Astrocyte of the cerebellum (primary cell): ENCODE measurements around the gene KRT17.
"Not testable (repeated sequence)": the region's sequence is repeated elsewhere in the genome, so short reads cannot be mapped to it uniquely, and the experiment has no call there.

Experiments
- DNase-seq: peaks from one replicate; pipeline ENCODE4 v3.0.0-alpha.2; 2011; ENCODE audit warnings: low read depth
- H3K4me3 ChIP-seq: 2 replicates; pipeline ENCODE4 v1.5.1; 2011; ENCODE audit warnings: mild to moderate bottlenecking, low read depth, low read length, moderate library complexity
- in situ Hi-C: cut with HindIII; loops from 2 replicates; pipeline ENCODE4 v1.10.0; 2017; ENCODE audit warnings: low sequenced_read_pairs
- TF ChIP-seq, protein P1 (sequence below): IDR thresholded peaks from 2 replicates; pipeline ENCODE4 v1.5.1; 2012; ENCODE audit warnings: low read length, low read depth, moderate library complexity, mild to moderate bottlenecking; ENCODE audit errors: missing control alignments

The KRT17 gene

DNA sequence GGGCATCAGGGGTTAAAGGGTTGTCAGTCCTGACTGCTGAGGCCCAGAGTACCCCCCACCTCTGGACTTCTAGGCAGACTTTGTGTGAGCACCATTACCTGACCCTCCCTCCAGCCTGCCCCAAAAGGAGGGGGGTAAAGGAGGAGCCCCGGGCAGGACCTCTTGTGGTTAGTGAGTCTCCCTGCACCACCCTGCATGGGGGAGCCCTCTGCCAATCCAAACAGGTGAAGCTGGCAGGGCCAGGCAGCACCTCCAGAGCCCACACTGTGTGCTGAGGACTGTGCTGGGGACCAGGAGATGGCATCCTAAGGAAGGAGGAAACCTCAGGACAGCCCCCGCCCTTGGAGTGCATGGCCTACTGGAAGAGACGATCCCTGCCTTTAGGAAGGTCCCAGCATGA lies 35.1 kb downstream of the KRT17 start:
- H3K4me3 ChIP-seq, result no peak overlapping the region
- no peak for DNase-seq
- TF ChIP-seq, protein P1, sequence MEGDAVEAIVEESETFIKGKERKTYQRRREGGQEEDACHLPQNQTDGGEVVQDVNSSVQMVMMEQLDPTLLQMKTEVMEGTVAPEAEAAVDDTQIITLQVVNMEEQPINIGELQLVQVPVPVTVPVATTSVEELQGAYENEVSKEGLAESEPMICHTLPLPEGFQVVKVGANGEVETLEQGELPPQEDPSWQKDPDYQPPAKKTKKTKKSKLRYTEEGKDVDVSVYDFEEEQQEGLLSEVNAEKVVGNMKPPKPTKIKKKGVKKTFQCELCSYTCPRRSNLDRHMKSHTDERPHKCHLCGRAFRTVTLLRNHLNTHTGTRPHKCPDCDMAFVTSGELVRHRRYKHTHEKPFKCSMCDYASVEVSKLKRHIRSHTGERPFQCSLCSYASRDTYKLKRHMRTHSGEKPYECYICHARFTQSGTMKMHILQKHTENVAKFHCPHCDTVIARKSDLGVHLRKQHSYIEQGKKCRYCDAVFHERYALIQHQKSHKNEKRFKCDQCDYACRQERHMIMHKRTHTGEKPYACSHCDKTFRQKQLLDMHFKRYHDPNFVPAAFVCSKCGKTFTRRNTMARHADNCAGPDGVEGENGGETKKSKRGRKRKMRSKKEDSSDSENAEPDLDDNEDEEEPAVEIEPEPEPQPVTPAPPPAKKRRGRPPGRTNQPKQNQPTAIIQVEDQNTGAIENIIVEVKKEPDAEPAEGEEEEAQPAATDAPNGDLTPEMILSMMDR, result no peak
- in situ Hi-C loops, result no loop called here

DNA sequence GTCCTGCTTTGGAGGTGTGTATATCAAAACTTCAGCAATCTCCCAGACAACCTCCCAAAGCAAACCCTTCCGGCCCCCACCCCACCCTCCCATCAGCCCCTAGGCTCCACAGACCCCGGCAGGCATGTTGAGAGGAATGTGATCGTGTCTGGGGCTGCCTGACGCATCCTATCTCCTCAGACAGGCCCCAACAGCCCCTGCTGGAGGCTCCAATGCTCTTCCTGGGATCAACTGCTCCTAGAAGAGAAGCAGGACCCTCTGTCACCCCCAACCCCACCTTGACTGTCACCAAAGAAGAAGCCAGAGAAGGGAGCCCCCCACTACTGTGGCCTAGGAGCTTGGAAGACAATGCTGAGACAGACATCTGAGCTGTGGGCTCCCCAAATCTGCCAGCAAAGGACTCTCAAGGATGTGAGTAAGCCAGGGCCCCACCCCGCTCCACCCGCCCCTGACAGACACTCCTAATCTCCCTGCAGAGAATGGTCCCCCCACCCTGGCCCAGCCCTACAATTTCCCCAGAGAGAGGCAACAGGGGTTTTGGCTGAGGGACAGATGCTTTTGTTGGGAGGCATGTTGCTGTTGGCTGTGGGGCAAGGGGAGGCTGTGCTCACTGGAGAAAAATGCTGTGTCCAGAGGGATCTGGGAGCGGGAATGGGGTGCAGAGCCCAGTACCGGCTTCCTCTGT lies 36.1 kb downstream of the KRT17 start:
- DNase-seq, result no peak
- no peak overlapping the region for H3K4me3 ChIP-seq
- in situ Hi-C loops, result no loop called here
- TF ChIP-seq, protein P1, result no peak

DNA sequence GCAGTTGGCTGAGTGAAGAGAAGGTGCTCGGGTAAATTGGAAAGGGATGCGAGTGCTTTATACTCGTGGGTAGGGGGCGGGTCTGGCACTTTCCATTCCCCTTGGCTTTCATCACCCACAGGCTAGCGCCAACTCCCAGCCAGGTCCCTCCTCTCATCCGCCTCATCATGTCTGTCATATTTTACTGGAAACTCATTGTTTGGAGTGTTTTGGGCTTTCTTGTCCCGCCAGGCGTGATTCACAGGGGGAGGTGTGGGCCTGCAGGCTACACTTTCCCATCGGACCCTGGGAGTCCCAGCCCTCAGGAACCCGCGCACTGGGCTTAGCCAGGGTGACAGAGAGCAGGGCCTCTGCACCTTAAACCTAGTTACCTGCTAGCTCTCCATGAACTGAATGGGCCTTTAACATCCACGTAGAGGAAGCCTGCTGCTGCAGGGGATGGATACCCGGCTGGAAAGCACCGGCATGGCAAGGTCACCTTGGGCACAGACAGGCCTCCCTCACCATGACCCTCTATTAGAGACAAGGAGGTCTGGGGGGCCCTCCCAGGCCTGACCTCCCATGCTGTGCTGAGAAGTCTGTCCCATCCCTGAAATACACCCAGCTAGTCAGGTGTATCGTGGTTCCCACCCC lies 37.4 kb downstream of the KRT17 start, which contains the start of gene KRT14:
Gene KRT14 (minus strand): TSS at position 33 of the 633 bp plus-strand sequence. CDS start 61 bp downstream, outside the sequence.
- DNase-seq, result no peak
- H3K4me3 ChIP-seq, result no peak within 1 kb of the TSS
- in situ Hi-C loops, result no loop called here
- TF ChIP-seq, protein P1, result no peak

DNA sequence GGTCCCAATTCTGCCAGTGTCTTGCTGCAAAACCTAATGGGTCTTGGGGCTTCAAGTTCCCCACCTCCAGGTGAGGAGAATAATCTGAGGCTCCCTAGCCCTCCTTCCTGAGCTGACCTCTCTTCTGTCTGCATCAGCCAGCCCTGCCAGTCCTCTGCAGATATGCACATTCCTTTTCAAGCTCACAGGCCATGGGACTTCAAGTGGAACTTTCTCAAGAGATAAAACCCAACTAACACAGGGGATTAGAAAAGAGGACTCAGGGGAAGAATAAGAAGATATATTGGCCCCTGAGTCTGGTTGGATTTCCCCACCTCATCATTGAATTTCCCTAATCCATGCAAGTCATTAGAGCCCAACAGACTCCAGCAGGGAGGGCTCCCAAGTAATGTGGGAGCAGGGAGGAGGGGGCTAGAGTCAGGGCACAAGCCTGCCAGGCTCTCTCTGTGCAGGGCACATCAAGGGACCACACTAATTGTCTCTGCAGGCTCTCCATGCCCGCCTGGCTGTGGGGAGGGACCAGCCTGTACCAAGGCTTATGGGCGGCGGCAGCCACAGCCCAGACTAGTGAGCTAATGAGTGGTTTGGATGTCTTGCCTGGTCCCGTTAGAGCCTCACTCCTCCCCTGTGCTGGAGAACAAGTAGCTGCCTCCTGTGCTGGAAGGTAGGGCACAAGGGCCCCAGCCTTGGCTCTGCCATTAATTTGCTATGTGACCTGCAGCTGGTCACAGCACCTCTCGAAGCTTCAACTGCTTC lies 38.9 kb downstream of the KRT17 start:
- in situ Hi-C loops, result no loop called here
- DNase-seq, result no peak
- no peak overlapping the region for H3K4me3 ChIP-seq
- TF ChIP-seq, protein P1, result no peak

DNA sequence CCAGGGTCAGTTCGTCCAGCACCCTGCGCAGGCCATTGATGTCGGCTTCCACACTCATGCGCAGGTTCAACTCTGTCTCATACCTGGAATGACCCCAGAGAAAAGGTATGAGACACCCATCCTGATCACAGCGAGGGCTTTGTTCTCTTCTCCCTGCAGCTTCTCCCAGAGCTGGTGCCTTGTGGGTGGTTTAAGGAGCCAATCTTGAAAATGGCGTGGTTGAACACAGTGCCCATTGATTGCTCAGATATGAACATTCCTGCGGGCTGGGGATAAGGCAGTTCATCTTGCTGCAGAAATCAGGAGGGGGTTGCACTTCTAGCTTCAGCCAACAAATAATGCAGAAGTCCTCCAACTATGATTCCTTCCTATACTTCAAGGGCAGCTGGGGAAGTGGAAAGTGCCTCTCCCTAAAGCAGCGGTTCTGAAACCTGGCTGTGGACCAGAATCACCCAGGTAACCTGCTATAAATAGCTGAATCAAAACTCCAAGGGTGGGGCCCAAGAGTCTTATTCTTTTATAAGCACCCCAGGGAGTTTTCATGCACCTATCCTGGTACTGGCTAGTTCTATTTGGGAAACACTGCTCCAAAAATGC lies 39.9 kb downstream of the KRT17 start:
- H3K4me3 ChIP-seq, DNase-seq, in situ Hi-C loops: not testable (repeated sequence)

DNA sequence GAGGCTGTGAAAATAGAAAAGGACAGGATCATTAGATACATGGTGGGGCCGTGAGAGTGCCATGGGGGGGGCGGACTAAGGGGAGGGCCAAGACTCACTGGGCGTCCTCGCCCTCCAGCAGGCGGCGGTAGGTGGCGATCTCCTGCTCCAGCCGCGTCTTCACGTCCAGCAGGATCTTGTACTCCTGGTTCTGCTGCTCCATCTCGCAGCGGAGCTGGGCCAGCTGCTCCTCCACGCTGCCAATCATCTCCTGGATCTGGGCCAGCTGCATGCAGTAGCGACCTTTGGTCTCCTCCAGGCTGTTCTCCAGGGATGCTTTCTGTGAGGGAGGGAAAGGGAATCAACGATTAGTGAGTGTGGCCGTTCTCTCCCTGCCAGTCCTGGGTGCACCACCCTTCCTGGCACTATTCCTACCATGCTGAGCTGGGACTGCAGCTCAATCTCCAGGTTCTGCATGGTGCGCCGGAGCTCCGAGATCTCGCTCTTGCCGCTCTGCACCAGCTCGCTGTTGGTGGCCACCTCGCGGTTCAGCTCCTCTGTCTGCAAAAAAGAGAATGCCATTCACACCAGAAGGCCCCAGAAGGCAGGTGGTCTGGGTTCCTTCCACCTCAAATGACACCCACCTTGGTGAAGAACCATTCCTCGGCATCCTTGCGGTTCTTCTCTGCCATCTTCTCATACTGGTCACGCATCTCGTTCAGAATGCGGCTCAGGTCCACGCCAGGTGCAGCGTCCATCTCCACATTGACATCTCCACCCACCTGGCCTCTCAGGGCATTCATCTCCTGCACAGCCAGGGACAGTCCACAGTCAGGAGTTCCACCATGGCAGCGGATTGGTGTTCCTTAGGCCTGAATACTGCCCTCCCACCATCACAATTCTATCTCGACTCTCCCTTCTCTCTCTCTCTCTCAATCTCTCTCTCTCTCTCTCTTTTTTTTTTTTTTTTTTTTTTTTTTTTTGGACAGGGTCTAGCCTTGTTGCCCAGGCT lies 40.9 kb downstream of the KRT17 start:
- in situ Hi-C loops, result no loop called here
- H3K4me3 ChIP-seq, result no peak overlapping the region
- TF ChIP-seq, protein P1, result no peak
- DNase-seq, result no peak

DNA sequence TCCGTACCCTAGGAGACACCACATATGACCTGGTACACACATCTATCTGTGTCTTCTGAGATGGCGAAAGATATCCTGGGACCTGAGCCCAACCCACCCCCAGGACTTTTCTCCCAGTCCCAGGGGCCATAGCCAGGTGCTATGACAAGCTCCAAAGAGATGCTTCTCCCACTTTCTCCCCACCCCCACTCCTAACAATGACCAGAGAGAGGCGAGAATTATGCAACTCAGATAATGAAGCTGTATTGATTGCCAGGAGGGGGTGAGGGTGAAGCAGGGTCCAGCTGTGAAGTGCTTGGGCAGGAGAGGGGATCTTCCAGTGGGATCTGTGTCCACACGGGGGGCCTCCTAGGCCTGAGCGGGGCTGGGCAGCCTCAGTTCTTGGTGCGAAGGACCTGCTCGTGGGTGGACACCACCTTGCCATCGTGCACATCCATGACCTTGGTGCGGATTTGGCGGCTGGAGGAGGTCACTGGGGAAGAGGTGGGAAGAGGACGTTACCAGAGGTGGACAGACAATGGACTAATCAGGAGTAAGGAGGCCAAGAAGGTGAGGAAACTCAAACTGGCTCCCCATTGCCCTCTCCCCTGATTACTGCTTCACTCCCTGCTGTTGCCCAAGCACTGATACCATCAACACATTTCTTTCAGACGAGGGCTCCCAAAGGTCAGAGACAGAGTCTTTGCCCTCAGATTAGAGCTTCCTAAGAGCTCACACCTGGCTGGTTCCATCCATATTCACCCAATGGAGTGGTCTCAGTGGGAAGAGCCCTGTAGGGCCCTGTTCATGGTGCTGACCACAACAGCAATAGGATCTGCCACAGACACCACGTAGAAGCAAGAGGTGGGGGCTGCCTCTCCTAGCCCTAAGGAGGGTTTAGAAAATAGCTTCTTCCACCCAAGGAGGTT lies 42.1 kb downstream of the KRT17 start:
- DNase-seq, in situ Hi-C loops, H3K4me3 ChIP-seq: not testable (repeated sequence)
